ENCODE measurements around the gene GNA14. TPM values are rescaled to one million over a fixed set of nuclear protein-coding genes. Genes with fewer than 3 reads are reported as not detected.

Gene GNA14
- total RNA-seq, 2 donors from 2014 or later, result 1.6 to 5.3 TPM

DNA sequence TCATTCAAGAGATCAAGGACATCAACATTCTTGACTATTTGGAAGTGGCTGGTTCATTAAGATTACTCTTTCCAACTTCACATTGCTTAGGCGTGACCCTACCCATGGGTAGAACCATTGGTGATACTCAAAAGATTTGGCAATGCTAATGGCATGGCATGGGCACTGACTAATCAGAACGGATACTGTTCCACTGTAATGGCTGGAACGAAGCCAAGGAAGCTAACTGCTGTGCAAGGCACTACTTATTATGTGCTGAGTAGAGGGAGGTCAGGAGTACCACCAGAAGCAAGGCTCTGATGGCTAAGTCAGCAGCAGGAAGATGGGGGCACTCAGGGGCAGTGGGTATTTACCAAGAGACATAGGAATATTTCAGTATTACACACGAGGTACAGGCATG, 31.9 kb downstream of the GNA14 start:
- no peak for DNase-seq
- TF ChIP-seq, protein P1, sequence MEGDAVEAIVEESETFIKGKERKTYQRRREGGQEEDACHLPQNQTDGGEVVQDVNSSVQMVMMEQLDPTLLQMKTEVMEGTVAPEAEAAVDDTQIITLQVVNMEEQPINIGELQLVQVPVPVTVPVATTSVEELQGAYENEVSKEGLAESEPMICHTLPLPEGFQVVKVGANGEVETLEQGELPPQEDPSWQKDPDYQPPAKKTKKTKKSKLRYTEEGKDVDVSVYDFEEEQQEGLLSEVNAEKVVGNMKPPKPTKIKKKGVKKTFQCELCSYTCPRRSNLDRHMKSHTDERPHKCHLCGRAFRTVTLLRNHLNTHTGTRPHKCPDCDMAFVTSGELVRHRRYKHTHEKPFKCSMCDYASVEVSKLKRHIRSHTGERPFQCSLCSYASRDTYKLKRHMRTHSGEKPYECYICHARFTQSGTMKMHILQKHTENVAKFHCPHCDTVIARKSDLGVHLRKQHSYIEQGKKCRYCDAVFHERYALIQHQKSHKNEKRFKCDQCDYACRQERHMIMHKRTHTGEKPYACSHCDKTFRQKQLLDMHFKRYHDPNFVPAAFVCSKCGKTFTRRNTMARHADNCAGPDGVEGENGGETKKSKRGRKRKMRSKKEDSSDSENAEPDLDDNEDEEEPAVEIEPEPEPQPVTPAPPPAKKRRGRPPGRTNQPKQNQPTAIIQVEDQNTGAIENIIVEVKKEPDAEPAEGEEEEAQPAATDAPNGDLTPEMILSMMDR (IDR thresholded peaks at IDR 0.05), result no peak
- TF ChIP-seq POLR2A (IDR thresholded peaks at IDR 0.05), result no peak
- no peak overlapping the region for H3K27ac ChIP-seq
- no peaks in the 10 kb centered on the region for H3K36me3 ChIP-seq (replicated peaks in 1 of 2; ENCODE audit: insufficient read depth in 1 of 2, low read depth in 2 of 2)
- no peaks in the 10 kb centered on the region for H3K27me3 ChIP-seq
- intact Hi-C loops (cut with DNase I), result no loop called here
- H3K9me3 ChIP-seq, result no peaks in the 10 kb centered on the region
- no peaks in the 10 kb centered on the region for H3K4me1 ChIP-seq
- H3K4me3 ChIP-seq, result no peak overlapping the region
- 70 to 75% methylated on average over 4 of the region's 4 CpGs for WGBS, 2 donors
- no peak for ATAC-seq

DNA sequence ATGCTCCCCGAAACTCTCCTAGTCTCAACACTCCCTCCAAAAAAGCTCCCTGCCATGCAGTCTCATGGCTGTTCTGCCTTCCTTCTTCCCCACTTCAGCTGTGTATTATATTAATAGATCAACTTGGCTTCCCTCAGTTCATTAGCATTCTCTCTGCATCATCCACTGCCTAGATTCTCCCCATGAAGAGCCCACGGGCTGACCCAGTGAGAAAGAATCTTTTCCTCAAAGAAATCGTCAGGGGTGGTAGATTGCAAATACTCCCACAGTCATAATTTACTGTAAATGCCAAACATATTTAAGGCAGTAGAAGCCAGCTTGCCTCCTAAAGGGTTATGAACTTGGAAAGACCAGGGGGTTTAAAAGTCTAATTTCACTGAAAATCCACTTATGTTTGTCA, 33.5 kb downstream of the GNA14 start:
- no peak for ATAC-seq

DNA sequence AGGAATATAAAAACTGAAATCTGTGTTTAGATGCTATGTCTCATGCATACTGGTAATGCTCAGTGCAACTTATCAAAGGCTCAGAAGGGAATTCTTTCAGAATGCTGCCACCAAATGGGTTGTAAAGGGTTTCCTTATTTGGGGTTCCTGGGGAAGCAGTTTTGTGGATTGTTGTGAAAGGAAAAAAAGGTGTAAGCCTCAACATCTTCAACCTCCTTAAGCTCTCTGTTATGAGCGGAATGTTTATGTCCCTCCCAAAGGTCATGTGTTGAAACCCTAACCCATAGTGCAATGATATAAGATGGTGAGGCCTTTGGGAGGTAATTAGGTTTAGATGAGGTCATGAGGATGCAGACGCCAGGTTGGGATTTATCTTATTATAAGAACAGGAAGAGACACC, 41.6 kb downstream of the GNA14 start:
- Histone ChIP-seq H3K4me1 (no peaks in the 10 kb centered on the region), H3K4me3 (no peak overlapping the region), H3K27me3 (no peaks in the 10 kb centered on the region), H3K27ac (peak overlapping the region in 1 of 4 donors; percentile 52), H3K36me3 (replicated peaks in 1 of 2; ENCODE audit: insufficient read depth in 1 of 2, low read depth in 2 of 2) (no peaks in the 10 kb centered on the region), H3K9me3 (no peaks in the 10 kb centered on the region)
- no peak for DNase-seq
- TF ChIP-seq, protein P1 (IDR thresholded peaks at IDR 0.05), result no peak
- no peak for TF ChIP-seq POLR2A (IDR thresholded peaks at IDR 0.05)
- ATAC-seq, result no peak
- intact Hi-C loops (cut with DNase I), result no loop called here
- 46 to 69% methylated on average over 2 of the region's 2 CpGs for WGBS, 2 donors

More for the DNA sequence above, 33.5 kb downstream of the GNA14 start:
- intact Hi-C loops (cut with DNase I), result no loop called here
- Histone ChIP-seq H3K4me3 (no peak overlapping the region), H3K4me1 (no peaks in the 10 kb centered on the region), H3K9me3 (no peaks in the 10 kb centered on the region), H3K27ac (no peak overlapping the region), H3K27me3 (no peaks in the 10 kb centered on the region), H3K36me3 (replicated peaks in 1 of 2; ENCODE audit: insufficient read depth in 1 of 2, low read depth in 2 of 2) (no peaks in the 10 kb centered on the region)
- TF ChIP-seq POLR2A (IDR thresholded peaks at IDR 0.05), result no peak
- no peak for DNase-seq
- 57 to 63% methylated on average over 3 of the region's 3 CpGs for WGBS, 2 donors

DNA sequence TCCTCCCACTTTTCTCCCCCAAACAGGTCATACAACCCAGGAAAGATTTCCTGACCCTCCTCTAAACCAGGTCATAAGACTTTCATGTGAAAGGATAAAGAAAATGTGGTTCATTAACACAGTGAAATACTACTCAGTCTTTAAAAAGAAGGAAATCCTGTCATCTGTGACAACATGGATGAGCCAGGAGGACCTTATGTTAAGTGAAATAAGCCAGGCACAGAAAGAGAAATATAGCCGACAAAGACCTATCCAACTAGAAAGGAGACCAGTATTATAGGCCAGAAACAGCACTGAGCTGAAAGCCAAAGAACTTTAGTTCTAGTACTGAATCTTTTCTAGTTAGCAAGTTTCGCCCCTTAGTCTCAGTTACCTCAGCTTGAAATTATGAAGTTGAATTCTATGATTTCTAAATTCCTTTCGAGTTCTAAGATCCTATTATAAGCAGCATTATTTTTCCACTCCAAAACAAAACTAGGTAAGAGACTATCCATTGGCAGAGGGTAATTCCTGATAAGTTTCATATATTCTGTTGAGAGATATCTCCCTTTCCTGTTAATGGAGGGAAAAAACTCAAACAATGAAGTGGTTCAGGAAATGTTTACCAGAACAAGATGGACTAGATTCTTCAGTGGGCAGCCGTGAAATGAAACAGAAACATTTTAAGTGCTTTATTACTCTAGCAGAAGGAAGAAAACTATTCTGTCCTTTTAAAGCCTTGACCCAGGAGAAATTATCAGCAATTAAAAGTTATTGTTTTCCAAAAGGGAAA, 42.5 kb downstream of the GNA14 start:
- Histone ChIP-seq H3K4me3 (no peak overlapping the region), H3K27ac (peak overlapping the region in 2 of 4 donors; percentile 52 to 59), H3K4me1 (no peaks in the 10 kb centered on the region), H3K9me3 (no peaks in the 10 kb centered on the region), H3K27me3 (no peaks in the 10 kb centered on the region), H3K36me3 (replicated peaks in 1 of 2; ENCODE audit: insufficient read depth in 1 of 2, low read depth in 2 of 2) (no peaks in the 10 kb centered on the region)
- ATAC-seq, result no peak
- intact Hi-C loops (cut with DNase I), result no loop called here
- WGBS, 2 donors, result 68 to 69% methylated on average over 4 of the region's 4 CpGs
- DNase-seq, result no peak
- no peak for TF ChIP-seq POLR2A (IDR thresholded peaks at IDR 0.05)
- TF ChIP-seq, protein P1 (IDR thresholded peaks at IDR 0.05), result no peak

DNA sequence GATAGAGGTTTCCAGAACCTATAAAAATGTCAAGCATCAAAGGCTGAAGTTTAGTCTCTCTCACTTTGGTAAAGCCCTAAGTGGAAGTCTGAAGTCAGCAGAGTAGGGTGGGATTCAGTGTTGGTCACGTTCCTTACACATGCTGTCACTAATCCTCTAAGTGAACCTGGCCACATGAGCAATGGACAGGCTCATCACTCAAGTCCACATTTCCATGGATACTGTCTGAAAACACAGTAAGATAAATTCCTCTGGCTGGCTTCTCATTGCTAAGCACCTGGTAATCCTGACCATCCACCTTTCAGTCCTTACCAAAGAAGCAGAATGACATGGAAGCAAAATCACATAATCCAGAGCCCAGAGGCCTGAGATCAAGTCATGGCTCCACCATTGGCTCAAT, 43.8 kb downstream of the GNA14 start:
- H3K36me3 ChIP-seq (replicated peaks in 1 of 2; ENCODE audit: insufficient read depth in 1 of 2, low read depth in 2 of 2), result no peaks in the 10 kb centered on the region
- no peak overlapping the region for H3K27ac ChIP-seq
- intact Hi-C loops (cut with DNase I), result no loop called here
- H3K9me3 ChIP-seq, result no peaks in the 10 kb centered on the region
- no peak overlapping the region for H3K4me3 ChIP-seq
- TF ChIP-seq, protein P1 (IDR thresholded peaks at IDR 0.05), result no peak
- no peak for TF ChIP-seq POLR2A (IDR thresholded peaks at IDR 0.05)
- 80 to 88% methylated on average over 1 of the region's 1 CpG for WGBS, 2 donors
- ATAC-seq, result no peak
- H3K4me1 ChIP-seq, result no peaks in the 10 kb centered on the region
- DNase-seq, result no peak
- H3K27me3 ChIP-seq, result no peaks in the 10 kb centered on the region
